HCT116 (cell line): ENCODE data around the gene TCF20. TPM values are rescaled to one million over a fixed set of nuclear protein-coding genes. Genes with fewer than 3 reads are reported as not detected.

Source experiments
- ATAC-seq: fragments of 200-7000 bp; cut with Tn5 transposase; 2 replicates; pipeline ENCODE4 v1.9.1; 2020; ENCODE audit warnings: mild to moderate bottlenecking, moderate library complexity
- BruUV-seq: library from RNA; stranded (reverse); fragments of 400-500 nt; replicated peaks from 2 replicates; lab custom pipeline; 2021; lab: Mats Ljungman, UMichigan
- CTCF ChIA-PET: fragments of 300-600 bp; sonication (Branson Sonifier 250); formaldehyde crosslinking; loops from one replicate; lab custom pipeline; 2021; ENCODE audit warnings: antibody characterized with exemption; lab: Charles Lee
- POLR2A ChIA-PET: fragments of 300-600, 350-600 bp; sonication (Branson Sonifier 250); formaldehyde crosslinking; loops from one replicate; lab custom pipeline; 2021; ENCODE audit warnings: antibody characterized with exemption; lab: Charles Lee
- RAD21 ChIA-PET, 2 experiments: fragments of 300-600 bp; sonication (Branson Sonifier 250); formaldehyde crosslinking; loops; one replicate each; lab custom pipeline; 2023; ENCODE audit warnings: low total read pairs in 2 of 2; ENCODE audit not compliant: uncharacterized antibody in 2 of 2, unreplicated experiment in 2 of 2, low non-redundant PET in 1 of 2; lab: Charles Lee
- DNase-seq: peaks from one replicate; pipeline ENCODE4 v3.0.0-alpha.2; 2010; ENCODE audit warnings: low read depth, low spot score
- H2AFZ ChIP-seq: fragments of 200-600 bp; shearing (Covaris generic), sonication (generic); 2 replicates; pipeline ENCODE4 v1.6.1; 2017; ENCODE audit warnings: low read depth, mixed run types, mixed read lengths, antibody characterized with exemption, low read length; ENCODE audit not compliant: poor library complexity, severe bottlenecking
- H3K27ac ChIP-seq: 2 replicates; pipeline ENCODE4 v1.5.1; 2012; ENCODE audit warnings: low read depth, low read length
- H3K27me3 ChIP-seq: fragments of 200-600 bp; sonication (generic); 2 replicates; pipeline ENCODE4 v1.6.1; 2016; ENCODE audit warnings: mixed run types, low read length, mixed read lengths; ENCODE audit not compliant: insufficient read depth
- H3K36me3 ChIP-seq, 2 experiments: fragments of 200-500 bp in 1 of 2; fragments of 200-600 bp in 1 of 2; sonication (Bioruptor generic) in 1 of 2; sonication (generic) in 1 of 2; 2 replicates each; pipeline versions ENCODE4 v1.5.1 to v1.6.1; 2014 to 2016; ENCODE audit warnings: low read length in 2 of 2, inconsistent platforms in 1 of 2, mixed read lengths in 1 of 2, mixed run types in 1 of 2; ENCODE audit not compliant: insufficient read depth in 2 of 2, control insufficient read depth in 1 of 2
- H3K4me1 ChIP-seq, 2 experiments: fragments of 200-600 bp in 1 of 2; sonication (generic) in 1 of 2; 2 replicates each; pipeline versions ENCODE4 v1.5.1 to v1.6.1; 2012 to 2017; ENCODE audit warnings: low read length in 2 of 2, inconsistent platforms in 1 of 2, mild to moderate bottlenecking in 1 of 2, mixed read lengths in 1 of 2, mixed run types in 1 of 2, moderate library complexity in 1 of 2; ENCODE audit not compliant: insufficient read depth in 2 of 2, control insufficient read depth in 1 of 2
- H3K4me2 ChIP-seq: fragments of 200-600 bp; sonication (generic); 2 replicates; pipeline ENCODE4 v1.6.1; 2017; ENCODE audit warnings: mixed run types, low read length, mixed read lengths
- H3K4me3 ChIP-seq, 2 experiments: fragments of 200-600 bp in 1 of 2; sonication (generic) in 1 of 2; replicated peaks in 1 of 2; 2 replicates each; pipeline ENCODE4 v1.5.1; 2011 to 2016; ENCODE audit warnings: low read length in 2 of 2, control low read depth in 1 of 2, low read depth in 1 of 2, mild to moderate bottlenecking in 1 of 2, mixed read lengths in 1 of 2, mixed run types in 1 of 2
- H3K79me2 ChIP-seq: fragments of 200-600 bp; sonication (generic); 2 replicates; pipeline ENCODE4 v1.6.1; 2017; ENCODE audit warnings: mild to moderate bottlenecking, mixed run types, low read length, moderate library complexity, mixed read lengths; ENCODE audit not compliant: insufficient read depth
- H3K9ac ChIP-seq: fragments of 200-600 bp; sonication (generic); 2 replicates; pipeline ENCODE4 v1.6.1; 2016; ENCODE audit warnings: low read length, mixed read lengths
- H3K9me2 ChIP-seq: fragments of 200-600 bp; sonication (generic), shearing (Covaris generic); 2 replicates; pipeline ENCODE4 v1.6.1; 2017; ENCODE audit warnings: mixed run types, mild to moderate bottlenecking, moderate library complexity; ENCODE audit not compliant: insufficient read depth
- H3K9me3 ChIP-seq, 2 experiments: fragments of 200-500 bp in 1 of 2; fragments of 200-600 bp in 1 of 2; sonication (Bioruptor generic) in 1 of 2; sonication (generic) in 1 of 2; 2 replicates each; pipeline ENCODE4 v1.6.1; 2014 to 2017; ENCODE audit warnings: low read length in 2 of 2, mixed read lengths in 2 of 2, inconsistent platforms in 1 of 2, low read depth in 1 of 2, mild to moderate bottlenecking in 1 of 2, mixed run types in 1 of 2, moderate library complexity in 1 of 2; ENCODE audit not compliant: control insufficient read depth in 1 of 2, insufficient read depth in 1 of 2
- H4K20me1 ChIP-seq: fragments of 200-600 bp; sonication (generic), shearing (Covaris generic); 2 replicates; pipeline ENCODE4 v1.6.1; 2017; ENCODE audit warnings: mixed run types, mild to moderate bottlenecking, moderate library complexity; ENCODE audit not compliant: insufficient read depth
- CBX3 ChIP-seq: IDR thresholded peaks from 2 replicates; pipeline ENCODE4 v1.6.1; 2012; ENCODE audit warnings: low read depth
- EGR1 ChIP-seq: IDR thresholded peaks from 2 replicates; pipeline ENCODE4 v1.6.1; 2012; ENCODE audit warnings: low read depth
- ELF1 ChIP-seq: IDR thresholded peaks from 2 replicates; pipeline ENCODE4 v1.6.1; 2012; ENCODE audit warnings: low read depth, borderline replicate concordance
- EZH2 ChIP-seq: fragments of 200-600 bp; sonication (generic); IDR thresholded peaks from 2 replicates; pipeline ENCODE4 v1.6.1; 2017; ENCODE audit warnings: antibody characterized with exemption, mixed run types
- EZH2phosphoT487 ChIP-seq: fragments of 200-600 bp; IDR thresholded peaks from 2 replicates; pipeline ENCODE4 v1.6.1; 2018; ENCODE audit warnings: antibody characterized with exemption, borderline replicate concordance
- FOSL1 ChIP-seq: IDR thresholded peaks from 2 replicates; pipeline ENCODE4 v1.6.1; 2012; ENCODE audit warnings: low read depth
- JUND ChIP-seq: IDR thresholded peaks from 2 replicates; pipeline ENCODE4 v1.6.1; 2012
- POLR2AphosphoS5 ChIP-seq: IDR thresholded peaks from 2 replicates; pipeline ENCODE4 v1.6.1; 2011; ENCODE audit warnings: mild to moderate bottlenecking, low read depth, low read length, moderate library complexity
- RAD21 ChIP-seq: IDR thresholded peaks from 2 replicates; pipeline ENCODE4 v1.6.1; 2012; ENCODE audit warnings: low read depth, mild to moderate bottlenecking
- TCF7L2 ChIP-seq: IDR thresholded peaks from 2 replicates; pipeline ENCODE4 v1.7.0; 2011; ENCODE audit warnings: borderline replicate concordance, inconsistent platforms; ENCODE audit not compliant: insufficient read depth, insufficient read length; ENCODE audit errors: extremely low read depth
- YY1 ChIP-seq: IDR thresholded peaks from 2 replicates; pipeline ENCODE4 v1.6.1; 2011; ENCODE audit warnings: low read length, low read depth, moderate library complexity, mild to moderate bottlenecking; ENCODE audit not compliant: insufficient replicate concordance; ENCODE audit errors: extremely low read depth
- ZNF274 ChIP-seq: fragments of 200-500 bp; sonication (Bioruptor generic); IDR thresholded peaks from 2 replicates; pipeline ENCODE4 v1.6.1; 2014; ENCODE audit warnings: mild to moderate bottlenecking, low read depth, low read length, inconsistent platforms
- intact Hi-C: fragments of 100-400 bp; cut with micrococcal nuclease; formaldehyde crosslinking; loops from 2 replicates; pipeline ENCODE4 v1.10.0; 2022
- total RNA-seq: library from RNA; stranded (reverse); gene quantifications from one replicate; pipeline ENCODE4 v1.2.1, GENCODE V29; 2021; ENCODE audit not compliant: unreplicated experiment
- TF ChIP-seq, protein P1 (sequence below): IDR thresholded peaks from 2 replicates; pipeline ENCODE4 v1.6.1; 2012
- TF ChIP-seq, protein P2 (sequence below): IDR thresholded peaks from 2 replicates; pipeline ENCODE4 v1.6.1; 2012; ENCODE audit warnings: low read depth
- TF ChIP-seq, protein P3 (sequence below): IDR thresholded peaks from 2 replicates; pipeline ENCODE4 v1.6.1; 2012
- TF ChIP-seq, protein P4 (sequence below), 3 experiments: fragments of 200-600 bp in 1 of 3; sonication (generic) in 1 of 3; IDR thresholded peaks in 2 of 3; conservative IDR thresholded peaks in 1 of 3; 2 replicates each; pipeline ENCODE4 v1.5.1; 2012 to 2017; ENCODE audit warnings: low read depth in 2 of 3, low read length in 2 of 3, antibody characterized with exemption in 1 of 3, borderline replicate concordance in 1 of 3, control low read depth in 1 of 3, mild to moderate bottlenecking in 1 of 3, mixed read lengths in 1 of 3, mixed run types in 1 of 3, moderate library complexity in 1 of 3; ENCODE audit not compliant: insufficient read depth in 1 of 3

Gene TCF20
- total RNA-seq, 1 experiment from 2014 or later = 66.7 TPM

DNA sequence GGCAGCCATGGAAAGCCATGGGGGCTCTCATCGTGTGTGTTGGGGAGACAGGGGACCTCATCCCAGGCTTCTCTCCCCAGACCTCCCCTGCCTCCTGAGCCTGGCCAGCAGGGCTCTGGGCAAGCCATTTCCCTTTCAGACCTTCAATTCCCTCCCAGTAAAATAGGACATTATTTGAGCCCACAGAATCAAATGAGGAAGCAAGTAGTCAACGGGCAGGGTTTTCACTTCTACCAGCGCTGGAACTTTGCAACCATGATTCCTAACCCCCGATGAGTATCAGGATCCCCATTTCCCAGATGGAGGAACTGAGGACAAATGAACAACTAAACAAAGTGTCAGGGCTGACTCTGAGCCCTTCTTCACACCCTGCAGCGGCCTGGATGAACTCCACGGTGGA is 48.9 kb upstream of the TCF20 start:
- Histone ChIP-seq H3K9me2 (no peaks in the 10 kb centered on the region), H2AFZ (no peak overlapping the region), H3K4me3 (no peak overlapping the region), H3K4me2 (no peak overlapping the region), H3K79me2 (no peaks in the 10 kb centered on the region), H3K36me3 (no peaks in the 10 kb centered on the region), H3K27ac (no peak overlapping the region), H3K9ac (no peak overlapping the region), H3K9me3 (no peaks in the 10 kb centered on the region), H4K20me1 (no peaks in the 10 kb centered on the region), H3K27me3 (no peaks in the 10 kb centered on the region), H3K4me1 (peaks cover 29 to 42% of the 10 kb centered on the region in 2 experiments)
- no TSS peak for BruUV-seq
- ChIA-PET POLR2A (no interaction called here), CTCF (no interaction called here), RAD21 (no interaction called here)
- TF ChIP-seq CBX3 (no peak), ZNF274 (no peak), JUND (no peak), EGR1 (no peak), POLR2AphosphoS5 (no peak), TCF7L2 (no peak), EZH2phosphoT487 (no peak), FOSL1 (no peak), RAD21 (no peak), YY1 (no peak), EZH2 (no peak), ELF1 (no peak)
- TF ChIP-seq, protein P1, sequence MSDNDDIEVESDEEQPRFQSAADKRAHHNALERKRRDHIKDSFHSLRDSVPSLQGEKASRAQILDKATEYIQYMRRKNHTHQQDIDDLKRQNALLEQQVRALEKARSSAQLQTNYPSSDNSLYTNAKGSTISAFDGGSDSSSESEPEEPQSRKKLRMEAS = no peak
- TF ChIP-seq, protein P2, sequence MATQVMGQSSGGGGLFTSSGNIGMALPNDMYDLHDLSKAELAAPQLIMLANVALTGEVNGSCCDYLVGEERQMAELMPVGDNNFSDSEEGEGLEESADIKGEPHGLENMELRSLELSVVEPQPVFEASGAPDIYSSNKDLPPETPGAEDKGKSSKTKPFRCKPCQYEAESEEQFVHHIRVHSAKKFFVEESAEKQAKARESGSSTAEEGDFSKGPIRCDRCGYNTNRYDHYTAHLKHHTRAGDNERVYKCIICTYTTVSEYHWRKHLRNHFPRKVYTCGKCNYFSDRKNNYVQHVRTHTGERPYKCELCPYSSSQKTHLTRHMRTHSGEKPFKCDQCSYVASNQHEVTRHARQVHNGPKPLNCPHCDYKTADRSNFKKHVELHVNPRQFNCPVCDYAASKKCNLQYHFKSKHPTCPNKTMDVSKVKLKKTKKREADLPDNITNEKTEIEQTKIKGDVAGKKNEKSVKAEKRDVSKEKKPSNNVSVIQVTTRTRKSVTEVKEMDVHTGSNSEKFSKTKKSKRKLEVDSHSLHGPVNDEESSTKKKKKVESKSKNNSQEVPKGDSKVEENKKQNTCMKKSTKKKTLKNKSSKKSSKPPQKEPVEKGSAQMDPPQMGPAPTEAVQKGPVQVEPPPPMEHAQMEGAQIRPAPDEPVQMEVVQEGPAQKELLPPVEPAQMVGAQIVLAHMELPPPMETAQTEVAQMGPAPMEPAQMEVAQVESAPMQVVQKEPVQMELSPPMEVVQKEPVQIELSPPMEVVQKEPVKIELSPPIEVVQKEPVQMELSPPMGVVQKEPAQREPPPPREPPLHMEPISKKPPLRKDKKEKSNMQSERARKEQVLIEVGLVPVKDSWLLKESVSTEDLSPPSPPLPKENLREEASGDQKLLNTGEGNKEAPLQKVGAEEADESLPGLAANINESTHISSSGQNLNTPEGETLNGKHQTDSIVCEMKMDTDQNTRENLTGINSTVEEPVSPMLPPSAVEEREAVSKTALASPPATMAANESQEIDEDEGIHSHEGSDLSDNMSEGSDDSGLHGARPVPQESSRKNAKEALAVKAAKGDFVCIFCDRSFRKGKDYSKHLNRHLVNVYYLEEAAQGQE = no peak
- TF ChIP-seq, protein P3, sequence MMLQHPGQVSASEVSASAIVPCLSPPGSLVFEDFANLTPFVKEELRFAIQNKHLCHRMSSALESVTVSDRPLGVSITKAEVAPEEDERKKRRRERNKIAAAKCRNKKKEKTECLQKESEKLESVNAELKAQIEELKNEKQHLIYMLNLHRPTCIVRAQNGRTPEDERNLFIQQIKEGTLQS = no peak
- TF ChIP-seq, protein P4, sequence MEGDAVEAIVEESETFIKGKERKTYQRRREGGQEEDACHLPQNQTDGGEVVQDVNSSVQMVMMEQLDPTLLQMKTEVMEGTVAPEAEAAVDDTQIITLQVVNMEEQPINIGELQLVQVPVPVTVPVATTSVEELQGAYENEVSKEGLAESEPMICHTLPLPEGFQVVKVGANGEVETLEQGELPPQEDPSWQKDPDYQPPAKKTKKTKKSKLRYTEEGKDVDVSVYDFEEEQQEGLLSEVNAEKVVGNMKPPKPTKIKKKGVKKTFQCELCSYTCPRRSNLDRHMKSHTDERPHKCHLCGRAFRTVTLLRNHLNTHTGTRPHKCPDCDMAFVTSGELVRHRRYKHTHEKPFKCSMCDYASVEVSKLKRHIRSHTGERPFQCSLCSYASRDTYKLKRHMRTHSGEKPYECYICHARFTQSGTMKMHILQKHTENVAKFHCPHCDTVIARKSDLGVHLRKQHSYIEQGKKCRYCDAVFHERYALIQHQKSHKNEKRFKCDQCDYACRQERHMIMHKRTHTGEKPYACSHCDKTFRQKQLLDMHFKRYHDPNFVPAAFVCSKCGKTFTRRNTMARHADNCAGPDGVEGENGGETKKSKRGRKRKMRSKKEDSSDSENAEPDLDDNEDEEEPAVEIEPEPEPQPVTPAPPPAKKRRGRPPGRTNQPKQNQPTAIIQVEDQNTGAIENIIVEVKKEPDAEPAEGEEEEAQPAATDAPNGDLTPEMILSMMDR (IDR thresholded peaks at IDR 0.05 in 2 of 3, conservative IDR thresholded peaks at IDR 0.05 in 1 of 3; ENCODE audit: borderline replicate concordance in 1 of 3, insufficient read depth in 1 of 3, low read depth in 2 of 3, low read length in 2 of 3) = no peak
- no peak for ATAC-seq
- no peak for DNase-seq
- intact Hi-C loops = no loop called here
